Measurements from ENCODE around the gene TRAPPC2L.

TRAPPC2L gene

DNA sequence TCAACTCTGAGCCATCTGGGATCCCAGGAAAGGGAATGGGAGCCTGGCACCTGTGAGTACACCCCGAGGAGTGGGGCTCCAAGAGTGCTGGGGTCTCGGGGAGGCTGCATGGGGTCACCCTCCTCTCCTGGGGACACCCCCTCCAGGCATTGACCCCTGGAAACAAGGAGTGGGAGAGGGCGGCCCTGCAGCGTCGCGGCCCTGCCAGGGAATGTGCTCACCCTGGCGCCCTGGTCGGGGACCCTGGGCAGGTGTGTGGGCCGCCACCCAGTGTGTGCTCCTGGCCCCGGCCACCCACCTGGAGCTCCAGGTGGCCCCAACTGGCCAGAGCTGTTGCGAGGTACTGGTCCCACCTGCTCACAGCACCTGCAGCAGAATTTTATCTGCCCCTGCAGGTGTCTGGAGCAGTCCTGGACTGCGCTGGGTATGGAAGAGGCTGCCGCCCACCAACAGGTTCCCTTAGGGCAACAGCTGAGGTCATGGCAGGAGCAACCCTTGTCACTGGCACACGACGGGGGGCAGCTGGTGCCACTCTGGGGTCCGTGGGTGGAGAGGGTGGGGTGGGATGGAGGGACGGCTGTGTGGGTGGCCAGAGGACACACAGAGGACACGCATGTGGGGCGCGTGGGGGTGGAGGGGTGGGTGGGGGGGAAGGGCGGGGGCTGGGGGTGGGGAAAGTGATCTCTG, 14.9 kb downstream of the TRAPPC2L start:
- TF ChIP-seq, protein P1, sequence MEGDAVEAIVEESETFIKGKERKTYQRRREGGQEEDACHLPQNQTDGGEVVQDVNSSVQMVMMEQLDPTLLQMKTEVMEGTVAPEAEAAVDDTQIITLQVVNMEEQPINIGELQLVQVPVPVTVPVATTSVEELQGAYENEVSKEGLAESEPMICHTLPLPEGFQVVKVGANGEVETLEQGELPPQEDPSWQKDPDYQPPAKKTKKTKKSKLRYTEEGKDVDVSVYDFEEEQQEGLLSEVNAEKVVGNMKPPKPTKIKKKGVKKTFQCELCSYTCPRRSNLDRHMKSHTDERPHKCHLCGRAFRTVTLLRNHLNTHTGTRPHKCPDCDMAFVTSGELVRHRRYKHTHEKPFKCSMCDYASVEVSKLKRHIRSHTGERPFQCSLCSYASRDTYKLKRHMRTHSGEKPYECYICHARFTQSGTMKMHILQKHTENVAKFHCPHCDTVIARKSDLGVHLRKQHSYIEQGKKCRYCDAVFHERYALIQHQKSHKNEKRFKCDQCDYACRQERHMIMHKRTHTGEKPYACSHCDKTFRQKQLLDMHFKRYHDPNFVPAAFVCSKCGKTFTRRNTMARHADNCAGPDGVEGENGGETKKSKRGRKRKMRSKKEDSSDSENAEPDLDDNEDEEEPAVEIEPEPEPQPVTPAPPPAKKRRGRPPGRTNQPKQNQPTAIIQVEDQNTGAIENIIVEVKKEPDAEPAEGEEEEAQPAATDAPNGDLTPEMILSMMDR (IDR thresholded peaks at IDR 0.05), result no peak
- DNase-seq (ENCODE audit: low spot score), result no peak
- no peak overlapping the region for H3K27ac ChIP-seq
- H3K4me3 ChIP-seq, result no peak overlapping the region

- no peak overlapping the region for H3K27ac ChIP-seq
- TF ChIP-seq, protein P1 (IDR thresholded peaks at IDR 0.05), result no peak
- DNase-seq (ENCODE audit: low spot score), result no peak
- no peak overlapping the region for H3K4me3 ChIP-seq
Measured at GRCh38 chr16:88872650-88873331, 15.9 kb downstream of the TRAPPC2L start.

DNA sequence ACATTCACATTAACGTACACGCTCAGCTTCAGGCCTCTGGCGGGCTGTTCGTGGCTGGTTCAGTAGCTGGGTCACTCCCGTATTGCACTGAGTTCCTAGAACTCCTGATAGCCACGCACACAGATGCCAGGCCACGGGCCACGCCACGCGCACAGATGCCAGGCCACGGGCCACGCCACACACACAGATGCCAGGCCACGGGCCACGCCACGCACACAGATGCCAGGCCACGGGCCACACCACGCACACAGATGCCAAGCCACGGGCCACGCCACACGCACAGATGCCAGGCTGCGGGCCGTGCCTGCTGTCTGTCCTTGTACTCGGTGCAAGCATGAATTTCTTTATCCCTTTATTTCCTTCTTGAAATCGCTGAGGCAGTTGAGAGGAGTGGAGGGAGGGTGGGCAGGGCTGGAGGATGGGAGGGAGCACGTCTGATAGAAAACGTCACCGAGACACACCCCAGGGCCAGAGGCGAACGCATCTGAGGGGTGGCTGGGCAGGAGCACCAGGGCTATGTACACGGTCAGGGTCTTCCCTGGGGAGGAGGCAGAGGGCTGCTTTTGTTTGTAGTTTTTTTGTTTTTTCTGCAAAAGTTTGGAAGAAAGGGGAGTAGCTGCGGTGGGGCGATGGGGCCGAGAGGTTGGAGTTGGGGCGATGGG, 18.1 kb downstream of the TRAPPC2L start:
- no peak for DNase-seq (ENCODE audit: low spot score)
- H3K27ac ChIP-seq, result no peak overlapping the region
- TF ChIP-seq, protein P1 (IDR thresholded peaks at IDR 0.05), result no peak
- H3K4me3 ChIP-seq, result no peak overlapping the region

DNA sequence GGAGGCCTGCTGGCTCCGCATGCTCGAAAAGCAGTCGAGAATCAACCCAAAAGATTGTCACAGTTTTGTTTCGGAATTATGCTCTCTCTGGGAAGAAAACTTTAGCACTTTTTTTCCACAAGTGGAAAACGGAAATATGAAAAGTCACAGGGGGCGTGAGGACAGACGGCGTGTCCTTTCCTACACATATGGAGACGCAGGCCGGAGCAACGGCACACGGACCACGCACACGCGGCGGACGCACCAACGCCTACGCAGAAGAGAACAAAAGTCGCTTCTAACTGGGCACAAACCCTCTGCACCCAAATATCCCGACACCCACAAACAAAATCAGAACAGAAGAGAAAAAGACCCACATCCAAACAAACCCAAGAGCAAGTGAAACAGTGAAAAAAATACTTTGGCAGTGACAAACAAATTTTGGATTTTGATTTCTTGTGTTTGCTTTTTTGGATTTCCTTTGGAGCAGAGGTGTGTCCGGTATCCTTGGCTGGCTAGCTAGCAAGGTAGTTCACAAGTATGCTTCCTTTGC, 18.8 kb downstream of the TRAPPC2L start:
- Histone ChIP-seq H3K4me3 (no peak overlapping the region), H3K27ac (no peak overlapping the region)
- no peak for DNase-seq (ENCODE audit: low spot score)
- TF ChIP-seq, protein P1 (IDR thresholded peaks at IDR 0.05), result no peak

DNA sequence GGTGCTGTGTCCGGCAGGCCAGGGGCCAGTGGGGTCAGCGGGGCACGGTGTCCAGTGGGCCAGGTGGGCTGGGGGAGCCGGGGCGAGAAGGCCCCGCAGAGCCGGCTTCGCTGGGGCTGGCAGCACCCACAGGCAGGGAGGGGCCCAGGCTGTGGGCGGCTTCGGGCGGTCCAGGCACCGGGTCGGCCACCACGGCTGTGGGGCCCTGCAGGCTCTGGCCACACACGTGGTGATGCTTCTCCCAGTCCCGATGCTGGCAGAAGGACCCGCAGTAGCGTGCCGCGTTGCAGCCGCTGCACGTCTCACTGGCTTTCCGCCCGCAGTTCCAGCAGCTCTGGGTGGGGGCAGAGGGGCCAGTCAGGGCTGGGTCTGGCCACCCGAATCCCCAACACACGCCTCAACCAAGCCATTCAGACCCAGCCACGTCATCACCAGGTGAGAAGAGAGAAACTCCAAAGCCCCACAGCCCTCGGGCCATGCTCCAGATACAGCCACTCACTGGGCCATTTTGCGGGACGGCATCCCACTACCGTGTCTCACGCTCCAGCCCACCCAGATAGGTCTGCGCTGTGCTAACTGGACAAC, 20.1 kb downstream of the TRAPPC2L start:
- DNase-seq (ENCODE audit: low spot score), result no peak
- Histone ChIP-seq H3K27ac (no peak overlapping the region), H3K4me3 (no peak overlapping the region)
- TF ChIP-seq, protein P1 (IDR thresholded peaks at IDR 0.05), result no peak

GRCh38 chr16:88877564-88878289, 20.8 kb downstream of the TRAPPC2L start:
- Histone ChIP-seq H3K4me3 (no peak overlapping the region), H3K27ac (no peak overlapping the region)
- DNase-seq (ENCODE audit: low spot score), result no peak
- TF ChIP-seq, protein P1 (IDR thresholded peaks at IDR 0.05), result no peak

Measured in coronary artery (tissue), 2 donors.